ENCODE data around the gene CPNE2.
A peak's percentile ranks its signal among the peaks of the same experiment; 100 is the strongest.

Gene CPNE2

DNA sequence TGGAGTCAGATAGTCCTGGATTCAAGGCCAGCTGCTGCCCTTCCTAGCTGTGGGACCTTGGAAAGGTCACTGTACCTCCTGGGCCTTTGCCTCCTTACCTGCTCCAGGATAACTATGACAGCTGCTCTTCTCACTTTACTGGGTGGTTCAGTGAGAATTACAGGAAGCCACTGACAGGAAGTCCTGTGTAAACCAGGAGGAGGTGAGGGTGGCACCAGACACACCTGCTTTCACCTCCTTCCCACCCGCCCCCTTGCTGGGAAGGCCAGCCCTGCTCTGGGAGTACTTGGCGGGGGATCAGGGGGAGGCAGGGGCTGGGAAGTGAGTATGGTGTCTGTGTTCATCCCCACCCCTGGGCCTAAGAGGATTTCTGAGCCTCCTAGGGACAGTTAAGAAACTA lies 42.6 kb downstream of the CPNE2 start:
- H3K36me3 ChIP-seq (ENCODE audit: control insufficient read depth, insufficient read depth, low read length): no peaks in the 10 kb centered on the region
- H3K4me3 ChIP-seq (ENCODE audit: low read length): peak overlapping the region; percentile 3
- no peak overlapping the region for H3K9ac ChIP-seq (ENCODE audit: low read length)
- H3K27me3 ChIP-seq (ENCODE audit: control insufficient read depth, insufficient read depth, low read length): no peaks in the 10 kb centered on the region
- no peak overlapping the region for H3K27ac ChIP-seq (ENCODE audit: low read depth, low read length)
- H3K4me1 ChIP-seq (ENCODE audit: control insufficient read depth, insufficient read depth, low read length): peaks cover 3% of the 10 kb centered on the region

DNA sequence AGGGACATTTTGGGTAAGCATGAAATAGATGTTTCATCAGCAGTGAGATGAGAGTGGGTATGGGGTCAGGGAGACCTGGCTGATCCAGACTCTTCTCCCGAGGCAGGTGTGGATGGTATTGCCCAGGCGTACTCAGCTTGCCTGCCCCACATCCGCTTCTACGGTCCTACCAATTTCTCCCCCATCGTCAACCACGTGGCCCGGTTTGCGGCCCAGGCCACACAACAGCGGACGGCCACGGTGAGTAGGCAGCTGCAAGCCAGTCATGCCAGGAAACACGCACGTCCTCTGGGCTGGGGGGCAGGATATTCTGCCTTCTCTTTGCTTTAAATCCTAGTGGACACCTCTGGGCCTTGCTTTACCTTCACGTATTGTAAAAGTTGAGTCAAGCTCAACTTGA lies 44.7 kb downstream of the CPNE2 start:
- Histone ChIP-seq H3K4me3 (ENCODE audit: low read length) (no peak overlapping the region), H3K4me1 (ENCODE audit: control insufficient read depth, insufficient read depth, low read length) (no peaks in the 10 kb centered on the region), H3K27me3 (ENCODE audit: control insufficient read depth, insufficient read depth, low read length) (no peaks in the 10 kb centered on the region), H3K9ac (ENCODE audit: low read length) (no peak overlapping the region), H3K36me3 (ENCODE audit: control insufficient read depth, insufficient read depth, low read length) (no peaks in the 10 kb centered on the region), H3K27ac (ENCODE audit: low read depth, low read length) (no peak overlapping the region)

GRCh38 chr16:57137566-57138273 lies 45.3 kb downstream of the CPNE2 start:
- H3K36me3 ChIP-seq (ENCODE audit: control insufficient read depth, insufficient read depth, low read length): no peaks in the 10 kb centered on the region
- H3K9ac ChIP-seq (ENCODE audit: low read length): no peak overlapping the region
- H3K27me3 ChIP-seq (ENCODE audit: control insufficient read depth, insufficient read depth, low read length): no peaks in the 10 kb centered on the region
- H3K4me3 ChIP-seq (ENCODE audit: low read length): no peak overlapping the region
- no peak overlapping the region for H3K27ac ChIP-seq (ENCODE audit: low read depth, low read length)
- H3K4me1 ChIP-seq (ENCODE audit: control insufficient read depth, insufficient read depth, low read length): no peaks in the 10 kb centered on the region

- Histone ChIP-seq H3K27ac (ENCODE audit: low read depth, low read length) (no peak overlapping the region), H3K36me3 (ENCODE audit: control insufficient read depth, insufficient read depth, low read length) (no peaks in the 10 kb centered on the region), H3K4me1 (ENCODE audit: control insufficient read depth, insufficient read depth, low read length) (no peaks in the 10 kb centered on the region), H3K4me3 (ENCODE audit: low read length) (no peak overlapping the region), H3K27me3 (ENCODE audit: control insufficient read depth, insufficient read depth, low read length) (no peaks in the 10 kb centered on the region), H3K9ac (ENCODE audit: low read length) (no peak overlapping the region)
Observed at GRCh38 chr16:57138281-57138935, 46.0 kb downstream of the CPNE2 start.

GRCh38 chr16:57140931-57141668 lies 48.7 kb downstream of the CPNE2 start:
- Histone ChIP-seq H3K36me3 (ENCODE audit: control insufficient read depth, insufficient read depth, low read length) (no peaks in the 10 kb centered on the region), H3K27ac (ENCODE audit: low read depth, low read length) (no peak overlapping the region), H3K27me3 (ENCODE audit: control insufficient read depth, insufficient read depth, low read length) (no peaks in the 10 kb centered on the region), H3K4me3 (ENCODE audit: low read length) (no peak overlapping the region), H3K4me1 (ENCODE audit: control insufficient read depth, insufficient read depth, low read length) (no peaks in the 10 kb centered on the region), H3K9ac (ENCODE audit: low read length) (no peak overlapping the region)

GRCh38 chr16:57141822-57142631 lies 49.6 kb downstream of the CPNE2 start:
- Histone ChIP-seq H3K4me1 (ENCODE audit: control insufficient read depth, insufficient read depth, low read length) (no peaks in the 10 kb centered on the region), H3K36me3 (ENCODE audit: control insufficient read depth, insufficient read depth, low read length) (no peaks in the 10 kb centered on the region), H3K9ac (ENCODE audit: low read length) (no peak overlapping the region), H3K27me3 (ENCODE audit: control insufficient read depth, insufficient read depth, low read length) (no peaks in the 10 kb centered on the region), H3K4me3 (ENCODE audit: low read length) (no peak overlapping the region), H3K27ac (ENCODE audit: low read depth, low read length) (no peak overlapping the region)

GRCh38 chr16:57143149-57143921 lies 51.0 kb downstream of the CPNE2 start:
- H3K9ac ChIP-seq (ENCODE audit: low read length): no peak overlapping the region
- H3K4me1 ChIP-seq (ENCODE audit: control insufficient read depth, insufficient read depth, low read length): no peaks in the 10 kb centered on the region
- no peaks in the 10 kb centered on the region for H3K27me3 ChIP-seq (ENCODE audit: control insufficient read depth, insufficient read depth, low read length)
- H3K4me3 ChIP-seq (ENCODE audit: low read length): no peak overlapping the region
- H3K27ac ChIP-seq (ENCODE audit: low read depth, low read length): no peak overlapping the region
- H3K36me3 ChIP-seq (ENCODE audit: control insufficient read depth, insufficient read depth, low read length): no peaks in the 10 kb centered on the region

DNA sequence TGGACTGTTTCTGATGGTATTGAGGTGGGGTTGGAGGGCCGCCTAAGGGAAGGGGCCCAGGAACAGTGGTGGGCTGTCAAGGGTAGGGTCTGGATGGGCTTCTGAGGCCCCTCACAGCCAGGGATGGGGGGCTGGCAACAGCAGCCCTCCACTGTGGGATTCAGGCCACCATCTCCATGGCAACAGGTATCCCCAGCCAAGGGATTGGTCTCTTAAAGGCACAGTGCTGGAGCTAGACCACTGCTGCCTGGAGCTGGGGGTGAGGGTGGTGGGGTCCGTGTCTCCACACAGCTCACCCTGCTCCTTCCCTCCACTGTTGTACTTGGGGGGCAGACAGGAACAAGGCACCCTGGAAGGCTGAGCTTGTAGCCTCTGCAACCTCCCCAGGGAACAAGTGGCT lies 51.6 kb downstream of the CPNE2 start:
- no peaks in the 10 kb centered on the region for H3K27me3 ChIP-seq (ENCODE audit: control insufficient read depth, insufficient read depth, low read length)
- no peaks in the 10 kb centered on the region for H3K4me1 ChIP-seq (ENCODE audit: control insufficient read depth, insufficient read depth, low read length)
- no peak overlapping the region for H3K4me3 ChIP-seq (ENCODE audit: low read length)
- no peak overlapping the region for H3K9ac ChIP-seq (ENCODE audit: low read length)
- no peaks in the 10 kb centered on the region for H3K36me3 ChIP-seq (ENCODE audit: control insufficient read depth, insufficient read depth, low read length)
- no peak overlapping the region for H3K27ac ChIP-seq (ENCODE audit: low read depth, low read length)

DNA sequence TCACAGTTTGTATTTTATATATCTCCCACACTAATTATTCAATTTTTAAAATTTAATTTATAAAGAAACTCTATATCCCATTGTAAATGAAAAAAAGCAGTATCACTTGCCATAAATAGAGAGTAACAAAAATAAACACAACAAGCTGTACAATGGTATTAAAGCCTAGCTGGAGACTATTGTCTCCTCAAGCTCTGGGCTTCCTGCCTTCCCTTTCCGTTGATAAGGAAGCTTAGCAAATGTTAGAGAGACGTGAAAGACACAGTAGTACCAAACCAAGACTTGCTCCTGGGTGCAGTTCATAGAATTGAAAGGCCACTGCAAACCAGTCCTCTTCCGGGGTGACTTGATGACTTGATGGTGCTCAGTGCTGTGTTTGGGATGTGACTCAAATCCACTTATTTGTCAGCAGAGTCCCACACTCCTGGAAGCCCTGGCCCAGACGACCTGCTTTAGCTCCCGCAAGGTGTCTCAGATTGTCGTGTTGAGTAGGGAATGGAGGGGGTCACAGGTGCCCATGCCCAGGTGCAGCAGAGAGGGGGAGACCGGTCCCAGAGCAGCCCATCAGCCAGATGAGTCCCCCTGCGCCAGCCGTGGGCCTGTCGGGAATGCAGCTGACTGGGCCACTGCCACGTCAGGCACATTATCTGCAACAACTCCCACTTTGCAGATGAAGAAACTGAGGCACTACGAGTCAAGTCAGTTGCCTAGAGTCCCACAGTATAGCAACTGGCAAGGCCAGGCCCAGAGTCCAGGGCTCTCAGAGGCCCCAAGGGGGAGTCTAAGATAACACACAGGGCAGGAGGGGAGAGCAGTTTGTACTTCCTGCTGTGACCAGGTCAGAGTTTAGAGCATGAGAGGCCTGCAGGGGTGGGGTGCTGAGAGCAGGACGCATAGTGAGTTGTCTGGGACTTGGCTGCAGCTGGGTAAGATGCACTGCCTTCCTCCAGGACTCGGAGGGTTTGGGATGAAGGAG lies 53.0 kb downstream of the CPNE2 start:
- Histone ChIP-seq H3K36me3 (ENCODE audit: control insufficient read depth, insufficient read depth, low read length) (no peaks in the 10 kb centered on the region), H3K27me3 (ENCODE audit: control insufficient read depth, insufficient read depth, low read length) (no peaks in the 10 kb centered on the region), H3K4me3 (ENCODE audit: low read length) (no peak overlapping the region), H3K4me1 (ENCODE audit: control insufficient read depth, insufficient read depth, low read length) (no peaks in the 10 kb centered on the region), H3K27ac (ENCODE audit: low read depth, low read length) (no peak overlapping the region), H3K9ac (ENCODE audit: low read length) (no peak overlapping the region)

DNA sequence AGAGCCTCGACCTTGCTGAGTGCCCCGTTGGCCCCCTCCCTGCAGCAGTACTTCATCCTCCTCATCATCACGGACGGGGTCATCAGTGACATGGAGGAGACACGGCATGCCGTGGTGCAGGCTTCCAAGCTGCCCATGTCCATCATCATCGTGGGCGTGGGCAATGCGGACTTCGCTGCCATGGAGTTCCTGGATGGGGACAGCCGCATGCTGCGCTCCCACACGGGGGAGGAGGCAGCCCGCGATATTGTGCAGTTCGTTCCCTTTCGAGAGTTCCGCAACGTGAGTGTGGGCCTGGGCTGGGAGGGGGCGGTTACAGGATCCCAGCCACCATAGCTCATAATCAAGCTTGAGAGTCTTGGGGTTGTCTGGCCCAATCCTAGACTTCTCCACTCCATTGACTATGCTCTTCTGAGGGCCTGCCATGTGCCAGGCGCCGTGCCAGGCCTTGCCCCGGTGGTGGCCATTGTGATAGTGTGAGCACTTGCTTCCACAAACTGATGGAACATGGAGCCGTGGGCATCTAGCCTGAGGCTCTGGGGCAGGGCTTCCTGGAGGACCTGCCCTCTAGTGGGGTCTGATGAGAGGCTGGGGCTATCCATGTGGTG lies 53.8 kb downstream of the CPNE2 start:
- H3K4me1 ChIP-seq (ENCODE audit: control insufficient read depth, insufficient read depth, low read length): no peaks in the 10 kb centered on the region
- H3K4me3 ChIP-seq (ENCODE audit: low read length): no peak overlapping the region
- no peak overlapping the region for H3K9ac ChIP-seq (ENCODE audit: low read length)
- no peaks in the 10 kb centered on the region for H3K36me3 ChIP-seq (ENCODE audit: control insufficient read depth, insufficient read depth, low read length)
- no peaks in the 10 kb centered on the region for H3K27me3 ChIP-seq (ENCODE audit: control insufficient read depth, insufficient read depth, low read length)
- H3K27ac ChIP-seq (ENCODE audit: low read depth, low read length): no peak overlapping the region

DNA sequence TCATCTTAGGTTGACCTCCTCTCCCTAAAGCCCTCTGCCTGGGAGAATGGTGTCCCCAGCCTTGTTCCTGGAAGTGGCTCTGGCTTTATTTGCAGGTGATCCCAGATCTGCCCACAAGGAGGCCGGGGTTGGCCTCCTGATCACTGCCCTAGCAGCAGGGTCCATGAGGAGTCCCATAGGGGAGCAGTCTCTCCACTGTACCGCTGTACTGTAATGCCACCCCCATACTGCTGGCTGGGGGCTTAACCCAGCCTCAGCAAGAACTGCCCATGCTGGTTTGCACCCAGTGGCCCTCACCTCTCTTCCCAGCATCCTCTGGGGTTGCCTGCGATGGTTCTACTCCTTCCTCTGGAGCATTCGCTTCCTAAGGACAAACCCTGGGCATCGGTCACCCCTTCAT lies 54.4 kb downstream of the CPNE2 start:
- no peaks in the 10 kb centered on the region for H3K4me1 ChIP-seq (ENCODE audit: control insufficient read depth, insufficient read depth, low read length)

More for the DNA sequence above, 54.4 kb downstream of the CPNE2 start:
- Histone ChIP-seq H3K27ac (ENCODE audit: low read depth, low read length) (no peak overlapping the region), H3K4me3 (ENCODE audit: low read length) (no peak overlapping the region), H3K27me3 (ENCODE audit: control insufficient read depth, insufficient read depth, low read length) (no peaks in the 10 kb centered on the region), H3K9ac (ENCODE audit: low read length) (no peak overlapping the region), H3K36me3 (ENCODE audit: control insufficient read depth, insufficient read depth, low read length) (no peaks in the 10 kb centered on the region)

Data from rectal smooth muscle tissue (tissue), 1 donor.